ENCODE measurements around the gene CDK2. TPM values are rescaled to one million over a fixed set of nuclear protein-coding genes. Genes with fewer than 3 reads are reported as not detected.

CDK2 gene
- total RNA-seq, 1 experiment from 2014 or later: 68.0 TPM

GRCh38 chr12:55932551-55932910 is 34.1 kb upstream of the CDK2 start:
- Histone ChIP-seq H3K27me3 (ENCODE audit: control insufficient read depth, insufficient read depth, low read length) (peaks cover 35% of the 10 kb centered on the region), H3K36me3 (replicated peaks; ENCODE audit: control insufficient read depth, insufficient read depth, low read length) (no peaks in the 10 kb centered on the region), H3K4me3 (ENCODE audit: insufficient read depth, low read depth, low read length) (peak overlapping the region; percentile 59)
- DNase-seq: no peak

GRCh38 chr12:55933169-55933798 is 33.3 kb upstream of the CDK2 start:
- DNase-seq: no peak
- H3K27me3 ChIP-seq (ENCODE audit: control insufficient read depth, insufficient read depth, low read length): peaks cover 35% of the 10 kb centered on the region
- no peak overlapping the region for H3K4me3 ChIP-seq (ENCODE audit: insufficient read depth, low read depth, low read length)
- no peaks in the 10 kb centered on the region for H3K36me3 ChIP-seq (replicated peaks; ENCODE audit: control insufficient read depth, insufficient read depth, low read length)

- no peaks in the 10 kb centered on the region for H3K36me3 ChIP-seq (replicated peaks; ENCODE audit: control insufficient read depth, insufficient read depth, low read length)
- peaks cover 35% of the 10 kb centered on the region for H3K27me3 ChIP-seq (ENCODE audit: control insufficient read depth, insufficient read depth, low read length)
- no peak for DNase-seq
- H3K4me3 ChIP-seq (ENCODE audit: insufficient read depth, low read depth, low read length): no peak overlapping the region
These were observed 32.6 kb upstream of the CDK2 start for GRCh38 chr12:55933799-55934742.

GRCh38 chr12:55934773-55935172 is 31.9 kb upstream of the CDK2 start:
- Histone ChIP-seq H3K36me3 (replicated peaks; ENCODE audit: control insufficient read depth, insufficient read depth, low read length) (no peaks in the 10 kb centered on the region), H3K27me3 (ENCODE audit: control insufficient read depth, insufficient read depth, low read length) (peaks cover 35% of the 10 kb centered on the region), H3K4me3 (ENCODE audit: insufficient read depth, low read depth, low read length) (no peak overlapping the region)
- DNase-seq: peak; percentile 8

- peak; percentile 66 for DNase-seq
These were observed 30.9 kb upstream of the CDK2 start for GRCh38 chr12:55935738-55936151.

GRCh38 chr12:55937981-55938380 is 28.6 kb upstream of the CDK2 start:
- H3K4me3 ChIP-seq (ENCODE audit: insufficient read depth, low read depth, low read length): no peak overlapping the region

More at GRCh38 chr12:55935738-55936151, 30.9 kb upstream of the CDK2 start:
- Histone ChIP-seq H3K27me3 (ENCODE audit: control insufficient read depth, insufficient read depth, low read length) (peaks cover 35% of the 10 kb centered on the region), H3K4me3 (ENCODE audit: insufficient read depth, low read depth, low read length) (peak overlapping the region; percentile 32; the same call in 1 of the 2 replicates), H3K36me3 (replicated peaks; ENCODE audit: control insufficient read depth, insufficient read depth, low read length) (no peaks in the 10 kb centered on the region; the same call in 1 of the 2 replicates)

GRCh38 chr12:55938826-55939501 is 27.7 kb upstream of the CDK2 start:
- no peak overlapping the region for H3K4me3 ChIP-seq (ENCODE audit: insufficient read depth, low read depth, low read length)
- peaks cover 7% of the 10 kb centered on the region; the same call in 1 of the 2 replicates for H3K27me3 ChIP-seq (ENCODE audit: control insufficient read depth, insufficient read depth, low read length)
- peak; percentile 2 for DNase-seq
- H3K36me3 ChIP-seq (replicated peaks; ENCODE audit: control insufficient read depth, insufficient read depth, low read length): no peaks in the 10 kb centered on the region; the same call in 1 of the 2 replicates

More at GRCh38 chr12:55937981-55938380, 28.6 kb upstream of the CDK2 start:
- Histone ChIP-seq H3K27me3 (ENCODE audit: control insufficient read depth, insufficient read depth, low read length) (peaks cover 16% of the 10 kb centered on the region), H3K36me3 (replicated peaks; ENCODE audit: control insufficient read depth, insufficient read depth, low read length) (no peaks in the 10 kb centered on the region; the same call in 1 of the 2 replicates)
- peak; percentile 5 for DNase-seq

GRCh38 chr12:55940065-55940732 is 26.4 kb upstream of the CDK2 start:
- Histone ChIP-seq H3K36me3 (replicated peaks; ENCODE audit: control insufficient read depth, insufficient read depth, low read length) (no peaks in the 10 kb centered on the region; the same call in 1 of the 2 replicates), H3K4me3 (ENCODE audit: insufficient read depth, low read depth, low read length) (no peak overlapping the region)
- DNase-seq: peak; percentile 89

GRCh38 chr12:55942055-55942454 is 24.6 kb upstream of the CDK2 start:
- no peak for DNase-seq
- H3K27me3 ChIP-seq (ENCODE audit: control insufficient read depth, insufficient read depth, low read length): no peaks in the 10 kb centered on the region; the same call in 1 of the 2 replicates
- H3K36me3 ChIP-seq (replicated peaks; ENCODE audit: control insufficient read depth, insufficient read depth, low read length): no peaks in the 10 kb centered on the region; the same call in 1 of the 2 replicates
- H3K4me3 ChIP-seq (ENCODE audit: insufficient read depth, low read depth, low read length): no peak overlapping the region

More at GRCh38 chr12:55940065-55940732, 26.4 kb upstream of the CDK2 start:
- H3K27me3 ChIP-seq (ENCODE audit: control insufficient read depth, insufficient read depth, low read length): no peaks in the 10 kb centered on the region; the same call in 1 of the 2 replicates

- H3K27me3 ChIP-seq (ENCODE audit: control insufficient read depth, insufficient read depth, low read length): no peaks in the 10 kb centered on the region; the same call in 1 of the 2 replicates
- no peak for DNase-seq
- no peak overlapping the region for H3K4me3 ChIP-seq (ENCODE audit: insufficient read depth, low read depth, low read length)
- H3K36me3 ChIP-seq (replicated peaks; ENCODE audit: control insufficient read depth, insufficient read depth, low read length): no peaks in the 10 kb centered on the region; the same call in 1 of the 2 replicates
These were observed 24.0 kb upstream of the CDK2 start for GRCh38 chr12:55942577-55943136.

- no peaks in the 10 kb centered on the region; the same call in 1 of the 2 replicates for H3K36me3 ChIP-seq (replicated peaks; ENCODE audit: control insufficient read depth, insufficient read depth, low read length)
- H3K27me3 ChIP-seq (ENCODE audit: control insufficient read depth, insufficient read depth, low read length): no peaks in the 10 kb centered on the region; the same call in 1 of the 2 replicates
- no peak for DNase-seq
- H3K4me3 ChIP-seq (ENCODE audit: insufficient read depth, low read depth, low read length): no peak overlapping the region
These were observed 20.1 kb upstream of the CDK2 start for GRCh38 chr12:55946553-55946952.

- Histone ChIP-seq H3K36me3 (replicated peaks; ENCODE audit: control insufficient read depth, insufficient read depth, low read length) (peaks cover 9% of the 10 kb centered on the region), H3K4me3 (ENCODE audit: insufficient read depth, low read depth, low read length) (no peak overlapping the region), H3K27me3 (ENCODE audit: control insufficient read depth, insufficient read depth, low read length) (no peaks in the 10 kb centered on the region; the same call in 1 of the 2 replicates)
- peak; percentile 2 for DNase-seq
These were observed 11.3 kb upstream of the CDK2 start for GRCh38 chr12:55955344-55955743.

GRCh38 chr12:55955800-55956508 is 10.7 kb upstream of the CDK2 start:
- no peaks in the 10 kb centered on the region; the same call in 1 of the 2 replicates for H3K27me3 ChIP-seq (ENCODE audit: control insufficient read depth, insufficient read depth, low read length)
- H3K4me3 ChIP-seq (ENCODE audit: insufficient read depth, low read depth, low read length): no peak overlapping the region
- DNase-seq: peak; percentile 52
- H3K36me3 ChIP-seq (replicated peaks; ENCODE audit: control insufficient read depth, insufficient read depth, low read length): peaks cover 9% of the 10 kb centered on the region
